ENCODE measurements around the gene FTSJ3.

FTSJ3 gene

DNA sequence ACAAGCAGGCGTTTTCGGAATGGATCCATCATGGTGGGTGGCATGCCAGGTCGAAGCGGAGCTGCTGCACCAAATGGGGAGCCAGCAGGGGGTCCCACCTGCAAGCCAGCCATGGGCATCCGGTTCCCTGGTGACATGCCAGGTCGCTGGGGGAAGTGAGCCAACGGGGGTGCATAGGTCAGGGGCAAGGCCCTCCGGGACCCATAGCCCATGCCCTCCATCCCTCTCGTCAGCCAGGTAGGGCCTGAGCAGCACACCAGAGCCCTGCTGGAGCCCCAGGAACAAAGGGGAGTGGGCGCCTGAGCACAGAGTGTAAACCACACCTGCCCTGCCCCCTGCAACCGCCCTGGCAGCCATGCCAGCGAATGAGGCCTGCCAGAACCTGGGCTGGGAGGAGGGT lies 10.0 kb upstream of the FTSJ3 start:
- no peak for DNase-seq (ENCODE audit: low read depth in 1 of 2, low spot score in 1 of 2)
- H3K27me3 ChIP-seq (ENCODE audit: insufficient read depth, poor library complexity, severe bottlenecking): no peaks in the 10 kb centered on the region
- no peak for TF ChIP-seq REST (IDR thresholded peaks at IDR 0.05; ENCODE audit: insufficient replicate concordance, low read depth)
- no peak for TF ChIP-seq GABPA (IDR thresholded peaks at IDR 0.05; ENCODE audit: low read depth)
- TF ChIP-seq CTCF (IDR thresholded peaks at IDR 0.05; ENCODE audit: insufficient read depth, low read length): no peak
- TF ChIP-seq SPI1 (IDR thresholded peaks at IDR 0.05; ENCODE audit: borderline replicate concordance, low read depth): no peak
- TF ChIP-seq POLR2AphosphoS5 (IDR thresholded peaks at IDR 0.05; ENCODE audit: low read depth): no peak
- no peak overlapping the region for H3K4me3 ChIP-seq (replicated peaks; ENCODE audit: insufficient read depth, low read length)
- no peak overlapping the region for H3K27ac ChIP-seq (replicated peaks)

DNA sequence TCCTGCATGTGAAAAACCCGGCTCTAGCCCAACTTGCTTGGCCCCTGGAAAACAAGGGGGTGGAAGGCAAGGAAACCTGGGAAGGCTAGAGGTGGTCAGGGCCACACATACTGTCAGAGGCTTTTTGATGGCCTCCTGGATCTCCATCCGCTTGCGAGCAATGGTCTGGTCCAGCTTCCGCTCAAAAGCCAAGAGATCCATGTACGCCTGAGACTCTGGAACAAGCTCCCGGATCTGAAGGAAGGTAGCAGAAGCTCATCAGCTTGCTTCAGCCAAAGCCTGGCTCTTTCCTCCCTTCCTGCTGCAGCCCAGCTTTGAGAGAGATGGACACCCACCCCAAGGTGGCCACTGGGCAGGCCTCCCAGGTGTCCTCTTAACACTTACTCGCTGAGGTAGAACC lies 9.3 kb upstream of the FTSJ3 start:
- Histone ChIP-seq H3K4me3 (replicated peaks; ENCODE audit: insufficient read depth, low read length) (no peak overlapping the region), H3K27me3 (ENCODE audit: insufficient read depth, poor library complexity, severe bottlenecking) (no peaks in the 10 kb centered on the region), H3K27ac (replicated peaks) (no peak overlapping the region)
- TF ChIP-seq REST (IDR thresholded peaks at IDR 0.05; ENCODE audit: insufficient replicate concordance, low read depth): no peak
- no peak for TF ChIP-seq POLR2AphosphoS5 (IDR thresholded peaks at IDR 0.05; ENCODE audit: low read depth)
- no peak for TF ChIP-seq CTCF (IDR thresholded peaks at IDR 0.05; ENCODE audit: insufficient read depth, low read length)
- TF ChIP-seq GABPA (IDR thresholded peaks at IDR 0.05; ENCODE audit: low read depth): no peak
- no peak for TF ChIP-seq SPI1 (IDR thresholded peaks at IDR 0.05; ENCODE audit: borderline replicate concordance, low read depth)
- DNase-seq (ENCODE audit: low read depth in 1 of 2, low spot score in 1 of 2): no peak

DNA sequence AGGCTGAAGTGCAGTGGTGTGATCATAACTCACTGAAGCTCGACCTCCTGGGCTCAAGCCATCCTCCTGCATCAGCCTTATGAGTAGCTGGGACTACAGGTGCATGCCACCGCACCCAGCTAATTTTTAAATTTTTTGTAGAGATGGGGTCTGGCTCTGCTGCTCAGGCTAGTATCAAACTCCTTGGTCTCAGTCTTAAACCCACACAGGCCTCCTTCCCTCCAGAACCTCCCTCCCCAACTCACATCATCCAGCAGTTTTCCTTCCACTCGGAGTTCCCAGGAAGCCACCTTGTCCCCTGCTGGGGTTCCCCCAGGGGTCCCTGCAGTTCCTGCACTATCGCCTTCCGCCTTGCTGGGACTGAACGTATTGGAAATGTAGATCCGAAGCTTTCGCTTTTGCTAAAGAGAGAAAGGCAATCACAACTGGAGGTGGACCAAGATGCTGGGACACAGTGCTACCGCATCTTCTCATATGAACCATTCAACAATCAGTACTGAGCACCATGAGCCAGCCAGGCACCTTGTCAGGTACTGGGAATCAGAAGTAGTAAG lies 7.8 kb upstream of the FTSJ3 start:
- DNase-seq (ENCODE audit: low read depth in 1 of 2, low spot score in 1 of 2): no peak
- H3K4me3 ChIP-seq (replicated peaks; ENCODE audit: insufficient read depth, low read length): no peak overlapping the region
- no peaks in the 10 kb centered on the region for H3K27me3 ChIP-seq (ENCODE audit: insufficient read depth, poor library complexity, severe bottlenecking)
- no peak for TF ChIP-seq SPI1 (IDR thresholded peaks at IDR 0.05; ENCODE audit: borderline replicate concordance, low read depth)
- TF ChIP-seq POLR2AphosphoS5 (IDR thresholded peaks at IDR 0.05; ENCODE audit: low read depth): no peak
- no peak for TF ChIP-seq GABPA (IDR thresholded peaks at IDR 0.05; ENCODE audit: low read depth)
- no peak overlapping the region for H3K27ac ChIP-seq (replicated peaks)

DNA sequence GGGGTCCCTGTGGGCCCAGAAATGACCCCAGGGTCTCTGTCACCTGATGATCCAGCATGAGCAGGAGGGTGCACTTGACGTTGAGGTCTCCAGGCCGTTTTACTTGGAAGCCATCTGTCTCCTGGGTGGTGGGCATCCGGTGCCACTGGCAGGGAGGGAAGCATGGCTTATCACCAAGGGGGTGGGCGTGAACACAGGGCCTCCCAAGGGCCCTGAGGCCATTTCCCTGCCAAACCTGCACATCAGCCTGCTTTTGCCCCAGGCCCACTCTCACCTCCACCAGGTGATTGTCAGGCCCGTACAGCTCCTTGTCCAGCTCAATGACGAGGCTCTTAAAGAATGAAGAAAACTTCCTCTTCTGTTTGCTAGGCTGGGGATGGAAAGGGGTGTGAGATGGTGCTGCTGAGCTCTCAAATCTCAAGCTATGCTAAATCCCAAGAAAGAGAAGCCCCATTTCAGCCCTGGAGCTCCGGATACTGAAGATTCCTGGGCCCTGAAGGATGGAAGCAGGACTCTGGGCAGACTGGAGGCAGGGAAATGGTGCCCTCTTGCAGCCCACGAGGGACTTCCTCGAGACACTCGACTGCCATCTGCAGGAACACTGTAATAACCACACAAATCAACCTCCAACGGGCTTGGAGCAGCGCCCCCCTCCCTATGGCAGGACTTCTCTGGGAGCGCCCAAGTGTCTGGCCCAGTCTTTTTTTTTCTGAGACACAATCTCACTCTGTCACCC lies 7.1 kb upstream of the FTSJ3 start:
- Histone ChIP-seq H3K4me3 (replicated peaks; ENCODE audit: insufficient read depth, low read length) (no peak overlapping the region), H3K27ac (replicated peaks) (peak overlapping the region; percentile 47), H3K27me3 (ENCODE audit: insufficient read depth, poor library complexity, severe bottlenecking) (no peaks in the 10 kb centered on the region)
- peak; percentile 92 for TF ChIP-seq CTCF (IDR thresholded peaks at IDR 0.05; ENCODE audit: insufficient read depth, low read length)
- TF ChIP-seq SPI1 (IDR thresholded peaks at IDR 0.05; ENCODE audit: borderline replicate concordance, low read depth): peak; percentile 32; the same call in 1 of the 2 replicates
- no peak for TF ChIP-seq REST (IDR thresholded peaks at IDR 0.05; ENCODE audit: insufficient replicate concordance, low read depth)
- TF ChIP-seq POLR2AphosphoS5 (IDR thresholded peaks at IDR 0.05; ENCODE audit: low read depth): 0 out of 2 replicates have a peak, but pooled peaks have one; percentile 34
- peak; percentile 74 to 91 for DNase-seq (ENCODE audit: low read depth in 1 of 2, low spot score in 1 of 2)

All from HL-60 (cell line).